Measurements from ENCODE around the gene SLC27A2.

DNA sequence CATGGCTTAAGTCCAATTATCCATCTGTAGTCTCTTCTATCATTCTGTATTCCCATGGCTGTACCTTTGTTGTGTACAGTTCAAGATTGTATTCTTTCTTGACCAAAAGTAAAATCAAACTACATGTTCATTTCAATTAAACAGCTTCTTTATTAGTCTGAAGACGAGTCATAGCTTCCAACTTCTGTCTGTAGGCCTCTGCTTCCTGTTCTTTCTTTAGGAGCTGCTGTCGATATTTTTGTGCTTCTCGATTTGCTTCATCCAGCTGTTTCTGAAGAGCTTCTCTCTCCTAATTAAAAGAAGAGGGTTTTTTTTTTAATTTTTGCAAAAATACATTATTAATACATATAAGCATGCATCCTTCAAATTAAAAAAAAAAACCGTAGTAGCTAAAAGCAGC, 96.5 kb downstream of the SLC27A2 start:
- TF ChIP-seq EZH2 (IDR thresholded peaks at IDR 0.05; ENCODE audit: insufficient read depth, poor library complexity, severe bottlenecking) (no peak), EZH2phosphoT487 (IDR thresholded peaks at IDR 0.05; ENCODE audit: insufficient read depth, low read depth) (no peak)
